Activated CD8-positive, alpha-beta memory T cell treated with anti-CD3 and anti-CD28 coated beads, Interleukin-2, amount 50 U/mL, for 4 hours (primary cell): ENCODE results near the gene CPZ.

Experiments used
- DNase-seq: peaks from one replicate; pipeline ENCODE4 v3.0.0-alpha.2; 2020

Gene CPZ

GRCh38 chr4:8592366-8593263 is at the start of gene CPZ:
CPZ (plus strand) TSS chr4:8592765; CDS start chr4:8592834, 69 bp downstream.
- no peak for DNase-seq

GRCh38 chr4:8542776-8543525 is 49.6 kb upstream of the CPZ start:
- no peak for DNase-seq

- no peak for DNase-seq
Observed at GRCh38 chr4:8543623-8544022, 48.9 kb upstream of the CPZ start.

DNA sequence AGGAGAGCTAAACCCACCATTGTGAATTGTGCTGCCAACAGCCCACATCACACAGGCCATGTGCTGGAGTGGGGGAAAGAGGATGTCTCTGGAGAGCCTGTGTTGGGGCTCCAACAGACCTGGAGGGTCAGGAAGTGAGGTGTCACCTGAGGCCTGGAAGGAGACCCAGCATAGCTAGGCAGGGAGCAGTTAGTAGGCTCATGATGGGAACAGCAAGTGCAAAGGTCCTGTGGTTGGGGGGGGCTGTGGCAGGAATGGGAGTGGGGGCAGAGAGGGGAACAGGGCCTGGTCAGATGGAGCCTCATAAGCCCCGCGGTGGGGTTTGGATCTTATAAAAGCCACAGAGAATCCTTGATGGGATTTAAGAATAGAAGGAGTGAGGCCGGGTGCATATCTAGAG is 48.3 kb upstream of the CPZ start:
- DNase-seq, result no peak

DNA sequence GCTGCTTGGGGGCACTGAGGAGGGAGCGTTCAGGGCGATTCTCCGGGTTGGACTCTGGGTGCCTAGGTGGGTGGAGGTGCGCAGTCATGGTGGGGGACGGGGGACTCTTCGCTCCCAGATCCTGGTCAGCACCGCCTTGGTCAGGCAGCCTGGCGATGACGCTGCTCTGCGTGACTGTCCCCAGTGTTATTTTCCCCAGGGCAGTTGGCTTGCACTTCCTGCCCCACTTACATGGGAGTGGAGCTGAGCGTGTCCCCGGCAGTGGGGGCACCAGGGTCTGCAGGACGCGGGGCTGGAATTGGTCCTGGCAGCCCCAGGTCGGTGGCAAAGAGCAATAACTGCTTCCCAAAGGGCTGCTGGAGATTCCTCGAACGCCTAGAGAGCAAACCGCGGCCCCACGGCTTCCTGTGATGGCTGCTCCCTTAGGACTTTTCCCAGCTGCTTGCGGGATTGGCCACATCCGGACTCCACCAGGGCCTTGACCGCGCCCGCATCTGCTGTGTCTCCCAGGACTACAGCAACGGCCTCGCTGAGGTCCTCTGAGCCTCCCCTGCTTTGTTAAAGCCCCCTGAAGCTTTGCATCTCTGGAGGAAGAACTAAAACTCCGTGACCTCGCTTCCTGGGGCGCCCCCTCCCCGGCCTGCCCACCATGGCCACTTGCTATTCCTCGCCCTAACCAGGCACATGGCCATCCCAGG is 47.7 kb upstream of the CPZ start:
- no peak for DNase-seq

GRCh38 chr4:8545439-8545765 is 47.2 kb upstream of the CPZ start:
- no peak for DNase-seq

GRCh38 chr4:8546766-8547107 is 45.8 kb upstream of the CPZ start:
- DNase-seq, result no peak

DNA sequence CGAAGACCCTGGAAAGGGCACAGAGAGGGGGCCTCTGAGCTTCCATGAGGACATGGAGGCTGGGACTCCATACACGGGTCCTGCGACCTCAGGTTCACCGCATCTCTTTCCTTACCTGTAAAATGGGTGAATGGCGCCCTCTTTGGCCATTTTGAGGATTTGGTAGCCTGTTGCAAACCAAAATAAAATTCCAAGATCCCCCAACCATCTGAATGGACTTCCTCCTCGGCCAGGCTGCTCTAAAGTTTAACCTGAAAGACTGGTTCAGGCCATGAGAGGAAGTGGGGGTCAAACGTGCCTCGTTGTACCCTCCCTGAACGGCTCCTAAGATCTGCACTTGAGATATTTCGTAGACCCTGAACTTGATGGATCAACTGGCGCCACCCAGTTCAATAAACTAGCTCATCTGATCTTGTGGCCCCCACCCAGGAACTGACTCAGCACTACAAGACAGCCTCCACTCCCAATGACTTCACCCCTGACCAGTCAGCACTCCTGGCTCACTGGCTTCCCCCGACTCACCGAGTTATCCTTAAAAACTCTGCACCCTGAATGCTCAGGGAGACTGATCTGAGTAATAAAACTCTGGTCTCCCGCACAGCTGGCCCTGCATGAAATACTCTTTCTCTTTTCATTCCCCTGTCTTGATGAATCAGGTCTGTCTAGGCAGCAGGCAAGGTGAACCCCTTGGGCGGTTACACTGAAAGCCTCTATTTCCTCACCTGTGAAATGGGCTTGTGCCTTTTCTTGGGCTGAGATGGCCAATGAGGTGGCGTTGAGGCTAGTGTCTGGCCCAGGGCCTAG is 45.3 kb upstream of the CPZ start:
- DNase-seq, result no peak

DNA sequence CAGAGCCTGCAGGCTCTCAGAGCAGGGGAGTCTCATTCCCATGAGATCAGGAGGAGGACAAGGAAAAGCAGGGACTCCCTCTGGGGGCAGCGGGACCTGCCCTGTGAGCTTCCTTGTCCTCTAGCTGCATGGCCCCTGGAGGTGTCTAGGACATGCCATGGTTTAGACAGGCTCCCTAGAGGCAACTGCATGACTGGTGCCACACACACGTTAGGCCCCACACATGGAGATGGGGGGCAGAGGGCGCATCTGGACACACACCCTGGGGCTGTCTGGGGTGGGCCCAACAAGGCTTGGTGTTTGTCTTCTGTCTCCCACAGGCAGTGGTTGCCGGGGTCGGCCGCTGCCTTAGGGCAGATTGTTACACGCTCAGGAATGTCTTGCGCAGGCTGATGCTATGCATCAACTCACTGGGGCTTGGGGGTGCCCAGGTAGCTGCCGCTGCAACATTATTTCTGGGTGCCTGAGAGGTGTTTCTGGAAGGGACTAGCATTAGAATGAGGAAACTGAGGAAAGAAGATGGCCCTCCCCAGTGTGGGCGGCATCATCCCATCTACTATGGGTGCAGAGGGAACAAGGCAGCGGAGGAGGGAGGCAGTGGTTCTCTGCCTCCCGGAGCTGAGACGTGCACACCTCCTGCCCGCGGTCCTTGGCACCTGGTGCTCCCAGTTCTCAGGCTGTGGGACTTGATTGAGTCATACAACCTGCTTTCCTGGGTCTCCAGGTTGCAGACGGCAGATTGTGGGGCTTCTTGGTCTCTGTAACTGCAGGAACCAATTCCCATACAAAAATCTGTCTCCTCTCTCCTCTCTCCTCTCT is 44.4 kb upstream of the CPZ start:
- no peak for DNase-seq

DNA sequence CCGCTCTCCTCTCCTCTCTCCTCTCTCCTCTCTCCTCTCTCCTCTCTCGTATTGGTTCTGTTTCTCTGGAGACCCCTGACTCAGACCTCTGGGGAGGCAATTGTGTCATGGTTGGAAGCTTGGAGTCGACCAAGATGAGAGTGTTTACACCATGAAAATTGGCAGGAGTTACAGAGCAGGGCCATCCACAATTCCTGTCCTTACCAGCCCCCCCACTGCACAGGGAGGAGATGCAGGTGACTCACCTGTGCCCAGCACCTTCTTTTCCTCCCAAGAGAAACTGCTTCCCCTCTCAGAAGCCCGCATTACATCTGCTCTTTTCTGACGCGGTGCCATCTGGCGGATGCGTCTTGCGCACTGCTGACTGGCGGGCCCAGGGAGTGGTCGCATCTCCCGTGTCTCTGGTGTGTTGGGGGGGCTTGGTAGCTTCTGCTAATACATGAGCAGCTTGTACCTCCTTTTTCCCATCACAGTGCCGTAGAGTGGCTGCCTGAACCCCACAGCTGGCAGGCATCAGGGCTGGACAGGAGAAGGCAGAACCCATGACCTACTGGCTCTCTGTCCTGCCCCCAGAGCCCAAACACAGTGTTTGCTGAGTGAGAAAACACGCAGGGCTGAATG is 43.7 kb upstream of the CPZ start:
- no peak for DNase-seq

DNA sequence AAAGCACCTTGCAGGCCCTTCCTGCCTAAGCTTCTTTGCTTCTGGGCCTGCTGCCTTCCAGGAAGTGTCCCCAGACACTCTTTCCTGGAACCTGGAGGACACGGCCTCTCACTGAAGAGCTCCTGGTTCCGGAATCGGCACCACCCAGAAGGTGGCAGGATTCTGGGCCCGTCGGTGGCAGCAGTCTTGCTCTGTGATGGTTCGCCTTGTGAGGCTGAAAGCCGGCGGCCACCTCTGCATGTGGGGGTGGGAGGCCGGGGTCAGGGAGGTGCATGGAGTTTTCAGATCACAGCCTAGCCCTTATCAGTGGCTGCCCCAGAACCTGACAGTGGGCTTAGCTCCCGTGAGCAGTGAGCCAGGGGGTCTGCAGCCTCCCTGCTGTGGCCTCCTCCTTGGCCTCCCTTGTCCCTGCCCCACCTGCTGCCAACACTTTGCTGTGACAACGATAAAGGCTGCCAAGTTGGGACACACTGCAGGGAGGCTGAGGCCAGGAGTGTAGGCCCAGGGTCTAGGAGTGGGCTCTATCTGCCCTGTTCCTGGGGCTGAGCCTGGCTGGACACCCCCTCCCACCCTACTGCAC is 43.1 kb upstream of the CPZ start:
- DNase-seq, result no peak

- DNase-seq, result no peak
Observed at GRCh38 chr4:8550691-8551090, 41.9 kb upstream of the CPZ start.

DNA sequence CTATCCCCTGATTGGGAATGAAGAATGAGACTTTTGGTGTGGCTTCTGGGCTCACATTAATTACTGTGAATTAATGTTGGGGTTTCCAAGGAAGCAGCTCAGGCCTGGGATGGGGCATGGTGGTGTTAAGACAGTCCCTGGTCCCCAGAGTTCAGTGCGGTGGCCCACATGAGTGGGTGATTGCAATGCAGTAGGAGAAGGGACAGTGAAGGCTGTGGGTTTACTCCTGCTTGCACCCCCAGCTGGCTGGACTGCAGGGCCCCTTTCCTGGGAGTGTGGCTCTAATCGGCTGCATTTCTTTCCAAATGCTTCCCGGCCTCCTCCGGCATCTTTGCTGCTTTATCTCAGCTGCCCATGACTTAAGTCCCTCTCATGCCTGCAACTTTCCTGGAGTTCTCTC is 40.5 kb upstream of the CPZ start:
- DNase-seq, result no peak

- DNase-seq, result no peak
Observed at GRCh38 chr4:8552581-8553205, 39.9 kb upstream of the CPZ start.

DNA sequence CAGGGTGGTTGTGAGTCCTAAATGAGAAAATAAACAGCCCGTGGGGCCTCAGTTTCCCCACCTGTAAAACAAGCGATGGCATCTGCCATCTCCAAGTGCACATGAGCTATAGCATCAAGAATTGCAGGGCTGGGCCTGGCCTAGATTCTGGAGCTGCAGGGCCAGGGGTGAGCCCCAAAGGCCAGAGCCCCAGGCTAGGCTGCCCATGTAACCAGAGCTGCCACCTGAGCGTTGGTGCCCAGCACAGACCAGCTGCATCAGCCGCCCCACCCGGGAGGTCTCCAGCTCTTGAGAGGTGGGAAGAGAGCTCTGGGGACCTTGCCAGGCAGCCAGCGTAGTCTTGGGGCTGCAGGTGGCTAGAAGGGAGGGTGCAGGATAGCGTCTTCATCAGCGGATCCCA is 39.3 kb upstream of the CPZ start:
- DNase-seq, result no peak

DNA sequence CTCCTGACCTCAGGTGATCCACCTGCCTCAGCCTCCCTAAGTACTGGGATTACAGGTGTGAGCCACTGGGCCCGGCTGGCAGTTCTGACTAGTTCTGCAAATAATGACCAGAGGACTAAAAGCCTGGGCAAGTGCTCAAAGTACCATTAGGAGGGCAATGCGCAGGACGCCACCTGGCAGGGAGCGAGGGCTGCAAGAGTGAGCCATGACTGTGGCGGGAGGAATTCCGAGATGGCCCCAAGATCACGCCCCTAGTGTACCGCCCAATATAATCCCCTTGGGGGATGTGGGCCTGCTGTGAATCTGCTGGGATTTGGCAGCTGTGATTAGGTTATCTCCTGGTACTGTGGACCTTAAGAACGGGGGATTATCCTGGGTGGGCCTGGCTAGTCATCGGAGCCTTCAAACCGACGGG is 38.6 kb upstream of the CPZ start:
- DNase-seq, result no peak

DNA sequence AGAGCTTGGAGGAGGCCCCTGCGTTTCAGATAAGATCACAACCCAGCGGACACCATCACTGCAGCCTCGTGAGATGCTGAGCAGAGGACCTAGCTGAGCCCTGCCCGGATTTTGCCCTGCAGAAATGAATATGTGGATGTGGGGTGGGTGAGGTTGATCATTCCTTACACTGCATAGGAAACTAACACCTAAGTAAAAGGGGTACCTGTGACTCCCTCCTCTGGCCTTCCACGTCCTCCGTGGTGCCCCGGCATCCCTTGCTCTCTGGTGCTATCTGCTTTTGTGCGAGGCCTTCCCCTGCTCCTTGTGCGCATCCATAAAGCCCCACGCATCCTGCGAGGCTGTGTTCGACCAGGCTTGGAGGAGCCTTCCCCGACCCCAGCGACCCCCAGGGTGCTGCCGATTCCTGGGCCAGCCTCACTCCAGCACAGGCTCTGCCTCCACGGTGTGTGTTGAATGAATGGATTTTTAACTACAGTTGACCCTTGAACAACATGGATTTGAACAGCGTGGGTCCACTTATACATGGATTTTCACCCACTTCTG is 37.9 kb upstream of the CPZ start:
- DNase-seq, result no peak

DNA sequence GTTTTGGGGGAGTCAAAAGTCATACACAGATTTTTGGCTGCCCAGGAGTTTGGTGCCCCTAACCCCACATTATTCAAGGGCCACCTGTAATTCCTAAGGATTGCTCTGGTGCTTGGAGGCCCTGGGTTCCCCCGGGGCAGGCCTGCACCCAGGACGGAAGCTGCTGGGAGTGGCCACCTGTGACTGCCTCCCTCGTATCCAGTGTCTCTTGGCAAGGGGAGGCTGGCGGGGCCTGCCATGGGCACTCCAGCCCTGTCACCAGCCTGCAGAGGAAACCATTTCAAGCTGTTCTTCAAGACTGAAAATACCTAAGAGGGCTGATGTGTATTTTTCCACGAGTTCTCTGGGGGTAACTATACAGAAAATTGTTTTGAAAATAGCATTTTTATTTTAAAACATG is 36.8 kb upstream of the CPZ start:
- no peak for DNase-seq

DNA sequence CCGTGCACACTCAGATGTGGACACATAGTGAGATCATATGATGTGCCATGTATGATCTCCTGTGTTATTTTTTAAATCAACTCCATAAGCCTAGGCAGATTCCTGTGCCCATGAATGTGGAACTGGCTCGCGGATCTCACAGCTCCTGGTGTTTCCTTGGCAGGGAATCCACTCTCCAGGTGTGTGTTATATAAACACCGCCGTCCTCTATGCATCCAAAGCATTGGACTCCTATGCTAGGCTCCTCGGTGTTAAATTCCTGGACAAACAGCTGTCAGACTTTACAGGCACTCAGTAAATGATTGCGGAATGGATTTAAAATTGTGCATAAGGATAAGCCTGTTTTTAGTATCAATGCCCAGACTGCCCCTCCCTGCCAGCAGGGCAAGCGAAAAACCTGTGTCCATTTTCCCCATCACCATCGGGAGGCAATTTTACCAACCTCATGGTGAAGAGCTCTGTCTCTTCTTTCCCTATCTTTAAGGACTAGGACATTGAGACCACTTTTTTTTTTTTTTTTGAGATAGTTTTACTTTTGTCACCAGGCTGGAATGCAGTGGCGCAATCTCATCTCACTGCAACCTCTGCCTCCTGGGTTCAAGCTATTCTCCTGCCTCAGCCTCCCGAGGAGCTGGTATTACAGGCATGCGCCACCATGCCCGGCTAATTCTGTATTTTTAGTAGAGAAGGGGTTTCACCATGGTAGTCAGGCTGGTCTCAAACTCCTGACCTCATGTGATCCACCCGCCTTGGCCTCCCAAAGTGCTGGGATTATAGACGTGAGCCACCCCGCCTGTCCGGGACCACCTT is 36.0 kb upstream of the CPZ start:
- DNase-seq, result no peak
